22Rv1 (cell line): Measurements from ENCODE around the gene DRAXIN.

ENCODE experiments used
- H3K27ac ChIP-seq: fragments of 450-650 bp; 2 replicates; pipeline ENCODE4 v1.5.1; 2017
- CTCF ChIP-seq: fragments of 450-650 bp; IDR thresholded peaks from 2 replicates; pipeline ENCODE4 v1.5.1; 2017; ENCODE audit warnings: mild to moderate bottlenecking
- ZFX ChIP-seq: fragments of 450-650 bp; IDR thresholded peaks from 2 replicates; pipeline ENCODE4 v1.6.1; 2017; ENCODE audit warnings: antibody characterized with exemption, borderline replicate concordance

Gene DRAXIN

DNA sequence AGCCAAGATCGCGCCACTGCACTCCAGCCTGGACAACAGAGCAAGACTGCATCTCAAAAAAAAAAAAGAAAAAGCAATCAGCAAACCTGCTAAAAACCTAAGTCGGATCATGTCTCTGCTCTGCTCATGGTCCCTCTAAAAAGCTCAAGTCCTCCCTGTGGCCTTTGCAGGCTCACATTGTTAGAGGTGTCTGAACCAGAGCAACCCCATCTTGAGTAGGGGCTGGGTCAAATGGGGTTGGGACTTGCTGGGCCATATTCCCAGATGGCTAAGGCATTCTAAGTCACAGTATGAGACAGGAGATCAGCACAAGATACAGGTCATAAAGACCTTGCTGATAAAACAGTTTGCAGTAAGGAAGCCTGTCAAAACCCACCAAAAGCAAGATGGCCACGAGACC is 3.0 kb upstream of the DRAXIN start:
- H3K27ac ChIP-seq: no peak overlapping the region
- TF ChIP-seq ZFX (no peak), CTCF (no peak)

DNA sequence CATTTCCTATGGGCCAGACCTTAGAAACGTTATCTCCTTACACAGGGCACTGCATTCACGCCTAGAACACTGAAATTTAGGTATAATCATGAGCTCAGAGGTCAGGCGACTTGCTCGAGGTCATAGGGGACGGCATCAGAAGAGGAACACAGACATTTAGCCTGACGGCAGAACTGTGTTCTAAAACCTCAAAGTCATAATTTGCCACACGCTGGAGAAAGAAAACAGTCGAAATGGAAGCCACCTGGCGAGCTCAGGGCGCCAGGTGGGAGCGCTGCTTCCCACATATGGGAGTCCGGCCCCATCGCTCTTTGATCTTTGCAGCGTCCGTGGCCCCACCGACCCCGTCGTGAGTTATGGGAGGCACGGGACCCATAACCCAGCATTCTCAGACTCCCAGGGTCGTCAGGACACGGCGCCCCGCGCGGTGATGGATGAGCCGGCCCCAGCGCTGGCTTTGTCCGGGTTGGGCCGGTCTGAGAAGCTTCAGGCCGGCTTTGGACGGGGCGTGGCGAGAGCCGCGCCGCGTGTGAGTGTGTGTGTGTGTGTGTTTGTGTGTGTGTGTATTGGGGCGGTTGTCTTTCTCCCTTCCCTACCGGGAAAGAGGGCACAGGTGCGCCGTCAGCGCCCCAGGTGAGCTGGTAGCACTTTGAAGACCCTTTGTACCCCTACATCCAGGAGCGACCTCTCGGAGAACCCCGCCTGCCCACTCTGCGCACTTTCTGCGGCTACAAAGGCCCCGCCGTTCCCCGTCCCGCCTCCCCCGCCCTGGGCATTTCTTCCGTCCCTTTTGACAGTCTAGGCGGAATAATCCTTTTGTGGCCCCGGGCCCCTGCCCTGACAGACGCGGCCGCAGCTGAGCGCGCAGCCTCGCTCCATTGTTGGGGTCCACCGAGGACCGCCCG is 861 bp upstream of the DRAXIN start:
- TF ChIP-seq ZFX: no peak
- TF ChIP-seq CTCF: peak; percentile 32
- peak overlapping the region; percentile 41 for H3K27ac ChIP-seq

- TF ChIP-seq CTCF: no peak
- no peak for TF ChIP-seq ZFX
- no peak overlapping the region for H3K27ac ChIP-seq
Observed at GRCh38 chr1:11691928-11692711, 610 bp downstream of the DRAXIN start.

- no peak for TF ChIP-seq CTCF
- no peak for TF ChIP-seq ZFX
- no peak overlapping the region for H3K27ac ChIP-seq
Observed at GRCh38 chr1:11693024-11693590, 1.6 kb downstream of the DRAXIN start.

GRCh38 chr1:11693917-11694316 is 2.4 kb downstream of the DRAXIN start:
- no peak overlapping the region for H3K27ac ChIP-seq
- no peak for TF ChIP-seq CTCF
- no peak for TF ChIP-seq ZFX

DNA sequence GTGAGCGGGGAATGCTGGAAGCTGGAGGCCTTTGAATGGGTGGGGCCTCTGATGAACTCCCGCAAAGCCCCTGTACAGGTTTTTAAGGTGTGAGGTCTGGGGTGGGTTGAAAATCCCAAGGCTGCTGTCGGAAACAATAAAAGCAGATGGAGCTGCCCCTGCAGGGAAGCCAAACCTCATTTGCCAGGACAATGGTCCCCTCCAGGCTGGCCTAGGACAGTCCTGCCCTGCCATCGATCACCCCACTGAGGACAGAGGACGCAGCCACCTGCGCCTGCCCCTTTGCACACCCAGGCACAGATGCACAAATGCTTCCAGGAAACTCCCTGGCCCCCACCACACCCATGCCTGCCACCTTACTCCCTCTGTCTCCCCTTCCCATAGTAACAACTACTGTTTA is 4.4 kb downstream of the DRAXIN start:
- no peak for TF ChIP-seq ZFX
- TF ChIP-seq CTCF: no peak

More for the DNA sequence above, 4.4 kb downstream of the DRAXIN start:
- H3K27ac ChIP-seq: no peak overlapping the region
